NCI-H82 treated with DMSO at 0.1 percent for 48 hours (cell line): ENCODE data around the gene HDAC3.

Source experiments
- DNase-seq: peaks from one replicate; lab custom pipeline; 2025; ENCODE audit not compliant: unreplicated experiment; lab: John Stamatoyannopoulos, UW

The HDAC3 gene

GRCh38 chr5:141636413-141637122 lies at the start of gene HDAC3, which contains the start of gene RELL2:
TSS of gene HDAC3 (minus strand) at chr5:141636849. CDS start at chr5:141636790, 59 bp downstream.
TSS of gene RELL2 (plus strand) at chr5:141636997. CDS start at chr5:141638226, 1,229 bp downstream.
- DNase-seq, result peak; percentile 51

GRCh38 chr5:141685591-141685990 lies 48.9 kb upstream of the HDAC3 start:
- DNase-seq, result no peak

DNA sequence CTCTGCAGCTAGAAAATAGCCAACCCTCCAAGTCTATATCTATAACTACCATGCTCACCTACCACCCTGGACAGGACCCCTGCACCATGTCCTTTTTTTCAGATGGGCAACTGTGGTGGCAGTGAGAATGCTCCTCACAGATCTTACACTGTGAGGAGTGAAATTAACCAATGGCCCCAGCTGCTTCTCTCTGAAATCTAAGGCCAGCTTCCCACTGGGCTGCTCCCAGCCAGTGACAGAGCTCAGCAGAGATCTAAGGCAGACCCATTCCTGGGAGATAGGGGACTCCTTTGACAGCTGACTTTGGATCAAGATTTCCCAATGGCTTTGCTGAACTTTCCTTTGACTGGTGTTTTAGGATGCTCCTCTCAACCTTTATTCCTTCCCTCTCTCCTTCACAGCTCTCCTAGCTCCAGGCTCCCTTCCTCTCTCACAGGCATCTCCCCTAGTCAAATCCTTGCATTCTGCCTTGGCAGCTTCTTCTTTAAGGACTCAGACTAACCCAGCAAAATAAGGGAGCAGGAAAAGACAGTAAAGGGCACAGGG lies 47.0 kb upstream of the HDAC3 start:
- no peak for DNase-seq

- DNase-seq, result no peak
These were observed 45.3 kb upstream of the HDAC3 start, which contains the start of gene ARAP3 for GRCh38 chr5:141681695-141682641. TSS of gene ARAP3 (minus strand) at chr5:141682230. CDS start at chr5:141680486, 1,744 bp downstream.

- no peak for DNase-seq
These were observed 44.6 kb upstream of the HDAC3 start for GRCh38 chr5:141681295-141681694.

DNA sequence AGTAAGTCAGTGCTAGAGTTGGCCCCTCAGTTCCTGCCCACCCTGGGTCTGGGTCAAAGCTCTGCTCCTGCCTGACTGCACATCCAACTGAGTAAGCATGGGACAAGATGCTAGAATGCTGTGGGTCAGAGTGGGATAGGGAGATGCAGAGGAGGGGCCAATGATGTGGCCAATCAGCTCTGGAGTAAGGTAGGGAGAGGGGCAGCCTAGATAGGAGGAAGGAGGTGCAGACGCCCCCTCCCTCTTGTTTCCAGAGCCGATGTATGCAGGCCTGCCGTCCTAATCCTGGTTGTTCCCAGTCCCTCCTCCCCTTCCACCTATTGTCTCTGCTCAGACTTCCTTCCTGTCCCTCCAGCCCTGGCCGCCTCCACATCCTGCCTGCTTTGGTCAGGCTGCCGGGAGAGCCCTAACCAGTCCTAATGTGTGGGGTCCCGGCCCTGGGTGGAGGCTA lies 44.1 kb upstream of the HDAC3 start:
- DNase-seq, result peak; percentile 2

DNA sequence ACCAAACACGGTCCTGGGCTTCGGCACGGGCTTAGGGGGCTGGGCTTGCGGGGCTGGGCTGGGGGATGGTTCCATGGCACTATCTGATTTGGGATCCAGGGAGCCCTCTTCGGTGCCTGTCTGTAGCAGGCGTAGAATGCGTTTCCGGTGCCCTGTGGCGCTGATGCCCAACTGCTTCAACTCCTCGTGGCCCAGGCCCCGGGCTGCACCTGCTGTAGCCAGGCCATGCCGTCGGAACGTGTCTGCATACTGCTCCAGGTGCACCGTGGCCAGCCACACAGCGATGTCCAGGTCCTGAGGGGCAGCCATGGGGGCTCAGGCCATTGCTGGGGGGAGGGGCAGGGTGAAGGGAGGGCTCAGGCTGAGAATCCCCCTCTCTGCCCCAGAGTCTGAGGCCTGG lies 43.5 kb upstream of the HDAC3 start:
- no peak for DNase-seq

DNA sequence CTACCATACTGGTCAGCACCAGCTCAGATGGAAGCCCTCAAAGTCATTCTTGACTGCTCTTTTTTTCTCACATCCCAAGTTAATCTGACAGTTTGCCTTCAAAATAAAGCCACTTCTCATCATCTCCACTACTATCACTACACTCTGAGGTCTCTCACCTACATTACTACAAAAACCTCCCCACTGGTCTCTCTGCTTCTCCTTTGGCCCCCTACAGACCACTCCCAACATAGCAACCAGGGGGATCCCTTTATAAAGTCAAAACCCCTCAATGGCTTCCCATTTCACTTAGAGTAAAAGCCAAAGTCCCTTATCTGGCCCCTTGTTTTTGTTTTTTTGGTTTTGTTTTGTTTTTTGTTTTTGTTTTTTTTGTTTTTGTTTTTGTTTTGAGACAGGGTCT lies 40.8 kb upstream of the HDAC3 start:
- DNase-seq, result no peak

GRCh38 chr5:141675672-141676071 lies 39.0 kb upstream of the HDAC3 start:
- no peak for DNase-seq

DNA sequence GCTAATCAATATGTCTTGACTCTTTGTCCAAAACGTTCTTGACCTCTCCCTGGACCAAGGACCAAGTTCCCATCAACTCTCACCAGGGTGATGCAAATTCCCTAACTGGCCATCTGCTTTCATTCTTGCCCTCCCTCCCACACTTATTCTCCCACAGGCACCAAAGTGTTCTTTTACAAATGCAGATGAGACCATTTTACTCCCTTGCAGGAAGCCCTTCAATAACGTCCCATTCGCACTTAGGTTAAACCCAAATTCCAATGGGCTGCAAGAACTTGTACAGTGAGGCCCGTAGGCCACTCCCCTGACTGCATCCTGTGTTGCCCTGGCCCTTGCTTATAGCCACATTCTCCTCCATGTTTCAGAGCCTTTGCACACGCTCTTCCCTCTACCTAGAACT lies 38.1 kb upstream of the HDAC3 start:
- no peak for DNase-seq

DNA sequence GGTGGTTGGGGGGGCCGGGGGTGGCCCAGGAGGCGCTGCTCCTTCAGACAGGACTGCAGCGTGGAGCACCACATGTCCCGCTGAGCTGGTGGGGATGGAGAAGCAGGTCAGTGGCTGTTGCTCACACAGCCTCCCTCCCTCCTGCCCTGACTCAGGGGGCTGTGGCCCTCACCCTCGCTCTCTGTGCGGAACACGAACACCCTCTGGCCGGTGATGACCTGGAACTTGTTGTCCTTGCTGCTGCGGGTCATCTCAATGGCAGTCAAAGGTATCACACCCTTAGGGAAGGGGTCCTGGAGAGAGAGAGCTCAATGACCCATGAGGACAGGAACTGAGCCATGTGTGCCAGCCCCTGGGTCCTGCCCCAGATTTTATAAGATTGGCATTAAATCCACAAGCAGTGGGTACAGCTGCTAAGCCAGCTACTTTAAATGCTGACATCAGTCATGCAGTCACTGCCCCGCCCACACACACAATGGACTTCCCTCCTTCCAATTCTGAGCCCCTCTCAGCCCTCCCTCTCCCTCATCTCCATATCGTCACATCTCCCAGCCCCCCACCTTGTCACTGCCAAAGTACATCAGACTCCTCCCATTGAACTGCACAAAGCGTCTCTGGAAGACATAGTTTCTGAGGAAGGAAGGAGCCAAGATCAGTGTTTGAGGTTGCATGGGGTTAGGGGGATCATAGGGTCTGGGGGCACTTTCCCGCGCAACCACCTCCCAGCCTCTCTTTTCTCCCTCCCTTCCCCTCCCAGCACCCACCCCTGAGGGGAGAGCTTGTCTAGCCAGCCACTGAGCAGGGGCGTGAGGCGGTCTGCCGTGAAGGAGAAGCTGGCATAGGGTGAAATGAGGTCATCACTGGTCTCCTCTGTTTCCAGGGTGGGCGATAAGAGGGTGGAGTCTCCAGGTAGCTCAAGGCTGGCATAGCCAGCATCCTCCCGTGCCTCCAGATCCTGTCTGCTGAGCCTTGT lies 36.5 kb upstream of the HDAC3 start:
- DNase-seq, result no peak

DNA sequence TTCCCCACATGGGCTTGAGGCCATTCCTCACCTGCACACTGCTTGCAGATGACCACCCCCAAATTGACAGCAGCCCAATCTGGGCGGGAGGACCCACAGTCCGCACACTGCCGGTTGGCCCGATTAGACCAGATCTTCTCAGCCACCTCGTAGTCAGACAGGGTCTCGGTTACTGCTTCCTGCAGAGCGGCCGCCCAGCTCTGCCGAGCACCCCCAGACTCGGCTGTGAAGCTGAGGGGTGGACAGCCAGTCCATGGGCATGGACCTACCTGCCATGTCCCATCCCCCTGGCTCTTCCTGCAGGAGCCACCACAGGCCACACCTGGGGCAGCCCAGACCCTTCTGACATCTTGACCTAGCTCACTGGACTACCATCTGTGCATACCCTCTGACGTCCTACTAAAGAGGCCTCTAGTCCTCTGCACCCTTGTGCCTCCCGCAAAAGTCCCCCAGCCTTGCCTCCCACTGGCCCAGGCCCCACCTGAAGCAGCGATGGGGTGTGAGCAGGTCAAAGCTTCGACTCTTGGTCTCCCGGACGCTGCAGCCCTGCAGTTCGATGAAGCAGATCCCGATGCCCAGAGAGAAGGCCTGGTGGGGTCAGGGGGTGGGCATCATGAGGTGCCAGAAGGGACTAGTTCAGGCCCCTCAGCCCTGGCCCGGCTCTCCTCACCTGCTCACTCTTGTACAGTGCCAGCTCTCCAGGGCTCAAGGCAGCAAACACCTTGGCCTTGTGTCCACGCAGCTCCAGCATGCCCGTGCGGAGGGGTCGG lies 35.6 kb upstream of the HDAC3 start:
- no peak for DNase-seq

DNA sequence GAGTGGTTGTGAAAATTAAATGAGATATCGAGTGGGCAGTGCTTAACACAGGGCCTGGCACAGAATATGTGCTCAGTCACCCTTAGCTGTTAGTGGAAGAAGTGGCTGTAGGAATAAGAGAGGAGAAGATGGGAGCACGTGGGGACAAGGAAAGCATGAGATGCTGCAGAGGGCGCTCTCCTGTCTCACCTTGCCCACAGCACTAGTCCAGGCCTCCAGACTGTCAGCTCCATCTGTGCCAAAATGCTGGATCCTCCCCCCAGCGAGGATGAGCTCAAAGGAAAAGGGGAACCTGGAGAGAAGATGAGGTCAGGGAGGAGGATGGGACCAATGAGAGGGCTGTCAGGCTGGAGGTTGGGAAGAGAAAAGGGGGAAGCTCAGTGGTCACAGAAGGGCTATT lies 32.9 kb upstream of the HDAC3 start:
- no peak for DNase-seq

DNA sequence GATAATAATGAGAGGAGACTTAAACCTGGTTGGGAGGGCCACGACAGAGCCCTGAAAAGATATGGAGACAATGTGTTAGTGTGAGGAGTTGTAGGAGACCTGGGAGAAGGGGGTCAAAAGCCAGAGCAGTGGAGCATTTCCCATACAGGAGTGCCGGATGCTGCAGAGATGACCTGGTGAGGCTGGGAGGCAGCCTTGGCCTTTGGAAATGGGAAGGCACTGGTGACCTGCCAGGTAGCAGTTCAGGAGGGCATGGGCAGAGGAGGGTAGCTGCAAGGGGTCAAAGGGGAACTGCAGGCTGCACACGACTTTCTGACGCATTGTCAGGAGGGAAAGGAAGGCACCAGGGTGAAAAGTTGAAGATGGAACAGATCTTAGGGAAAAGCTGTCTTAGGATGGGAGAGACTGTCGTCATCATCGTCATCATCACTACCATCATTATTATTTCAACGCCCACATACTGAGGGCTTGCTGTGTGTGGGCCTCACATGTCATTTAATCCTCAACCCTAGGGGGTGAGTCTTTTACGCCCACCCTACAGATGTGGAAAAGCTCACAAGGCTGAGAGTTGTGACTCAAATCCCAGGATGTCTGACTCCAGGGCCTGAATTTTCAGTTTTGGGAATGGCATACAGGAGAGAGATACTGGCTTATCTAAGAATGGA lies 32.1 kb upstream of the HDAC3 start:
- DNase-seq, result no peak

- no peak for DNase-seq
These were observed 29.6 kb upstream of the HDAC3 start for GRCh38 chr5:141665995-141666940.

GRCh38 chr5:141664733-141665461 lies 28.2 kb upstream of the HDAC3 start:
- DNase-seq, result peak; percentile 13

GRCh38 chr5:141663506-141663905 lies 26.9 kb upstream of the HDAC3 start:
- DNase-seq, result no peak
